GM19099 (cell line): Measurements from ENCODE around the gene HID1.

ENCODE experiments used
- POLR2A ChIP-seq: IDR thresholded peaks from 3 replicates; pipeline ENCODE4 v1.6.1; 2011; ENCODE audit warnings: low read depth; ENCODE audit not compliant: insufficient read length; ENCODE audit errors: extremely low read depth

The HID1 gene

GRCh38 chr17:74960570-74961342, 11.8 kb downstream of the HID1 start:
- no peak for TF ChIP-seq POLR2A

- no peak for TF ChIP-seq POLR2A
Observed at GRCh38 chr17:74959826-74960515, 12.6 kb downstream of the HID1 start.

- no peak for TF ChIP-seq POLR2A
Observed at GRCh38 chr17:74957935-74958740, 14.4 kb downstream of the HID1 start.

GRCh38 chr17:74956093-74956492, 16.5 kb downstream of the HID1 start:
- no peak for TF ChIP-seq POLR2A

- no peak for TF ChIP-seq POLR2A
Observed at GRCh38 chr17:74954665-74955421, 17.7 kb downstream of the HID1 start.

- TF ChIP-seq POLR2A, result no peak
Observed at GRCh38 chr17:74954115-74954514, 18.4 kb downstream of the HID1 start.

GRCh38 chr17:74953134-74953687, 19.3 kb downstream of the HID1 start:
- TF ChIP-seq POLR2A, result no peak

GRCh38 chr17:74952431-74953133, 20.0 kb downstream of the HID1 start:
- no peak for TF ChIP-seq POLR2A

- no peak for TF ChIP-seq POLR2A
Observed at GRCh38 chr17:74951680-74952421, 20.7 kb downstream of the HID1 start.

- TF ChIP-seq POLR2A, result no peak
Observed at GRCh38 chr17:74951065-74951464, 21.5 kb downstream of the HID1 start.

GRCh38 chr17:74950207-74950606, 22.4 kb downstream of the HID1 start:
- no peak for TF ChIP-seq POLR2A

- no peak for TF ChIP-seq POLR2A
Observed at GRCh38 chr17:74949455-74950115, 23.0 kb downstream of the HID1 start.
